ENCODE measurements around the gene CABP4.

The CABP4 gene

GRCh38 chr11:67455054-67455453, at the start of gene CABP4:
Gene CABP4 (plus strand): TSS chr11:67455354. CDS start chr11:67455424, 70 bp downstream.
- no peak for DNase-seq

- no peak for DNase-seq
These were observed 49.3 kb upstream of the CABP4 start for GRCh38 chr11:67405688-67406339.

- DNase-seq: no peak
These were observed 48.7 kb upstream of the CABP4 start for GRCh38 chr11:67406420-67406968.

- DNase-seq: peak; percentile 17
These were observed 48.0 kb upstream of the CABP4 start for GRCh38 chr11:67406969-67407687.

GRCh38 chr11:67407688-67408163, 47.4 kb upstream of the CABP4 start:
- no peak for DNase-seq

- no peak for DNase-seq
These were observed 46.5 kb upstream of the CABP4 start for GRCh38 chr11:67408437-67409200.

- DNase-seq: no peak
These were observed 45.9 kb upstream of the CABP4 start for GRCh38 chr11:67409261-67409666.

- DNase-seq: no peak
These were observed 45.3 kb upstream of the CABP4 start for GRCh38 chr11:67409781-67410368.

GRCh38 chr11:67410369-67410831, 44.8 kb upstream of the CABP4 start:
- peak; percentile 82 for DNase-seq

GRCh38 chr11:67410984-67411784, 44.0 kb upstream of the CABP4 start:
- no peak for DNase-seq

GRCh38 chr11:67411785-67412152, 43.4 kb upstream of the CABP4 start:
- no peak for DNase-seq

GRCh38 chr11:67412495-67413179, 42.5 kb upstream of the CABP4 start:
- DNase-seq: no peak

GRCh38 chr11:67413266-67413849, 41.8 kb upstream of the CABP4 start:
- no peak for DNase-seq

- peak; percentile 56 for DNase-seq
These were observed 39.5 kb upstream of the CABP4 start, which contains the start of gene CARNS1 for GRCh38 chr11:67415501-67416304. Gene CARNS1 (plus strand): TSS chr11:67415678. CDS start chr11:67416200, 522 bp downstream.

- DNase-seq: no peak
These were observed 38.5 kb upstream of the CABP4 start for GRCh38 chr11:67416416-67417335.

GRCh38 chr11:67417425-67417824, 37.7 kb upstream of the CABP4 start:
- DNase-seq: no peak

GRCh38 chr11:67418476-67419281, 36.5 kb upstream of the CABP4 start:
- DNase-seq: no peak
